Ascending aorta (tissue), 2 donors: ENCODE measurements around the gene SEC61A1. TPM values are rescaled to one million over a fixed set of nuclear protein-coding genes. Genes with fewer than 3 reads are reported as not detected.
A peak's percentile ranks its signal among the peaks of the same experiment; 100 is the strongest.

Source experiments
- DNase-seq, 2 donors: peaks; one replicate each; pipeline ENCODE4 v3.0.0-alpha.2; 2019; ENCODE audit warnings: low spot score in 2 of 2
- H3K27ac ChIP-seq, 2 donors: fragments of 200-600 bp; sonication (generic); one replicate each; pipeline ENCODE4 v1.5.1; 2016 to 2017; ENCODE audit warnings: mild to moderate bottlenecking in 1 of 2
- H3K27me3 ChIP-seq: fragments of 200-600 bp; sonication (generic); one replicate; pipeline ENCODE4 v1.5.1; 2017
- H3K36me3 ChIP-seq, 2 donors: fragments of 200-600 bp; sonication (generic); one replicate each; pipeline ENCODE4 v1.5.1; 2016
- H3K4me1 ChIP-seq, 2 donors: fragments of 200-600 bp; sonication (generic); one replicate each; pipeline ENCODE4 v1.5.1; 2016 to 2017; ENCODE audit warnings: mild to moderate bottlenecking in 1 of 2
- H3K4me3 ChIP-seq, 2 donors: fragments of 200-600 bp; sonication (generic); one replicate each; pipeline ENCODE4 v1.5.1; 2016 to 2017; ENCODE audit warnings: mild to moderate bottlenecking in 1 of 2
- H3K9me3 ChIP-seq, 2 donors: fragments of 200-600 bp; sonication (generic); one replicate each; pipeline ENCODE4 v1.5.1; 2016
- intact Hi-C: fragments of 100-400 bp; cut with DNase I; formaldehyde crosslinking; loops from one replicate; pipeline ENCODE4 v1.15.1; 2023
- total RNA-seq: library from RNA; depleted of rRNA; stranded (reverse); fragments of >200 nt; gene quantifications from one replicate; pipeline ENCODE4 v1.1.0, GENCODE V29; 2016
- TF ChIP-seq, protein P1 (sequence below), 3 experiments: fragments of 200-600 bp in 2 of 3; fragments of 450-650 bp in 1 of 3; sonication (generic) in 2 of 3; IDR thresholded peaks; one replicate each; pipeline ENCODE4 v1.5.1; 2016 to 2019; ENCODE audit warnings: antibody characterized with exemption in 3 of 3, mild to moderate bottlenecking in 1 of 3, moderate library complexity in 1 of 3

The SEC61A1 gene
- total RNA-seq, 1 donor from 2014 or later: 193 TPM

- no peak overlapping the region for H3K27ac ChIP-seq
- TF ChIP-seq, protein P1, sequence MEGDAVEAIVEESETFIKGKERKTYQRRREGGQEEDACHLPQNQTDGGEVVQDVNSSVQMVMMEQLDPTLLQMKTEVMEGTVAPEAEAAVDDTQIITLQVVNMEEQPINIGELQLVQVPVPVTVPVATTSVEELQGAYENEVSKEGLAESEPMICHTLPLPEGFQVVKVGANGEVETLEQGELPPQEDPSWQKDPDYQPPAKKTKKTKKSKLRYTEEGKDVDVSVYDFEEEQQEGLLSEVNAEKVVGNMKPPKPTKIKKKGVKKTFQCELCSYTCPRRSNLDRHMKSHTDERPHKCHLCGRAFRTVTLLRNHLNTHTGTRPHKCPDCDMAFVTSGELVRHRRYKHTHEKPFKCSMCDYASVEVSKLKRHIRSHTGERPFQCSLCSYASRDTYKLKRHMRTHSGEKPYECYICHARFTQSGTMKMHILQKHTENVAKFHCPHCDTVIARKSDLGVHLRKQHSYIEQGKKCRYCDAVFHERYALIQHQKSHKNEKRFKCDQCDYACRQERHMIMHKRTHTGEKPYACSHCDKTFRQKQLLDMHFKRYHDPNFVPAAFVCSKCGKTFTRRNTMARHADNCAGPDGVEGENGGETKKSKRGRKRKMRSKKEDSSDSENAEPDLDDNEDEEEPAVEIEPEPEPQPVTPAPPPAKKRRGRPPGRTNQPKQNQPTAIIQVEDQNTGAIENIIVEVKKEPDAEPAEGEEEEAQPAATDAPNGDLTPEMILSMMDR (IDR thresholded peaks at IDR 0.05): no peak
- DNase-seq: no peak
- no peaks in the 10 kb centered on the region for H3K27me3 ChIP-seq
- no peak overlapping the region for H3K4me3 ChIP-seq
- peaks cover 15 to 29% of the 10 kb centered on the region in 2 donors for H3K4me1 ChIP-seq
- intact Hi-C loops: loop anchor here (5.0 kb wide), 3 partner anchors 353 to 677 kb away; partner anchors contain the start of genes ABTB1 and RAB7A
- H3K36me3 ChIP-seq: peaks cover 0 to 11% of the 10 kb centered on the region in 2 donors
- no peaks in the 10 kb centered on the region for H3K9me3 ChIP-seq
Observed at GRCh38 chr3:128050597-128050996, 1.6 kb upstream of the SEC61A1 start.

- TF ChIP-seq, protein P1 (IDR thresholded peaks at IDR 0.05): no peak
- Histone ChIP-seq H3K27me3 (no peaks in the 10 kb centered on the region), H3K4me1 (peaks cover 15 to 29% of the 10 kb centered on the region in 2 donors), H3K9me3 (no peaks in the 10 kb centered on the region), H3K36me3 (peaks cover 3 to 18% of the 10 kb centered on the region in 2 donors), H3K4me3 (peak overlapping the region; percentile 94 to 98), H3K27ac (peak overlapping the region; percentile 59 to 96)
- DNase-seq: no peak
- intact Hi-C loops: loop anchor here (5.0 kb wide), 3 partner anchors 354 to 676 kb away; partner anchors contain the start of genes ABTB1 and RAB7A
Observed at GRCh38 chr3:128051459-128051836, 789 bp upstream of the SEC61A1 start.

DNA sequence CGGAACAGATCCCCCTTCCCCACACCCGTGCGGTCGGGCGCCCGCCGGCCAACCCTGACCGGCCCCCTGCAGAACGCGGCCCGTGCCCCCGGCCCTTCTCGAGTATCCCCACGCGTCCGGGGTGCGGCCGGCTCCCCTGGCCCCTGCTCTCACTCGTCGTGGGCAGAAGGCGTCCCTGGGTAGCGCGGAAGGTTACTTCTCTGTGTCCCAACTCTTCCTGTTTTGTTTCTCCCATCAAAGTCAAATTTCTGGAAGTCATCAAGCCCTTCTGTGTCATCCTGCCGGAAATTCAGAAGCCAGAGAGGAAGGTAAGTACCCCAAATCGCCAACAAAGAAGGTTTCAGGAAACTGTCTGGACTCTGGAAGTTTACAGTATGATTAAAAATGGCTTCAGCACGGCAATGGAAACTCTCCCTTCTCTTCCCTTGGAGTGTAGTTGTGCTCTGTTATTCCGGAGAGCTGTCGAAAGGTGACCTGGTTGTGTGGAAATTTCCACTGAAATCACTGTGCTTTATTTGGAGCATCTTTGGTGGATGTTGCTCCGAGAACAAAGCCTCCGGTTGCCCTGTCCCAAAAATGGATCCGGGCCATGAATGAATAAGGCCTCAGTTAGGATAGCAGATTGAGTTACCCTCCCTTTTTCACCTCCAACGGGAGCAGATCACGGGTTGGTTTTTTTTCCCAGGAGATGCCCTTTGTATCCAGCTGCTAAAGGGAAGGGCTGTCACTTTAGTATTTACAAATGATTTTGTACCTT, 536 bp downstream of the SEC61A1 start:
- Histone ChIP-seq H3K4me3 (peak overlapping the region; percentile 94 to 98), H3K27me3 (no peaks in the 10 kb centered on the region), H3K4me1 (peaks cover 15 to 29% of the 10 kb centered on the region in 2 donors), H3K9me3 (no peaks in the 10 kb centered on the region), H3K36me3 (peaks cover 12 to 28% of the 10 kb centered on the region in 2 donors), H3K27ac (peak overlapping the region; percentile 96)
- no peak for DNase-seq
- intact Hi-C loops: loop anchor here (1.0 to 5.0 kb wide), 6 partner anchors 71 to 675 kb away; partner anchors contain the start of genes ABTB1, RAB7A, RUVBL1 and TPRA1
- TF ChIP-seq, protein P1 (IDR thresholded peaks at IDR 0.05): no peak

GRCh38 chr3:128053614-128054013, 1.4 kb downstream of the SEC61A1 start:
- no peak for DNase-seq
- peak overlapping the region in 1 of 2 donors; percentile 96 for H3K27ac ChIP-seq

GRCh38 chr3:128054367-128054766, 2.1 kb downstream of the SEC61A1 start:
- TF ChIP-seq, protein P1 (IDR thresholded peaks at IDR 0.05): no peak
- H3K27ac ChIP-seq: no peak overlapping the region
- intact Hi-C loops: loop anchor here (5.0 kb wide), 3 partner anchors 357 to 673 kb away; partner anchors contain the start of genes ABTB1 and RAB7A
- H3K4me3 ChIP-seq: peak overlapping the region; percentile 94 to 98
- no peaks in the 10 kb centered on the region for H3K27me3 ChIP-seq
- no peak for DNase-seq
- no peaks in the 10 kb centered on the region for H3K9me3 ChIP-seq
- H3K36me3 ChIP-seq: peaks cover 24 to 44% of the 10 kb centered on the region in 2 donors
- peaks cover 15 to 29% of the 10 kb centered on the region in 2 donors for H3K4me1 ChIP-seq

More at GRCh38 chr3:128053614-128054013, 1.4 kb downstream of the SEC61A1 start:
- H3K36me3 ChIP-seq: peaks cover 18 to 37% of the 10 kb centered on the region in 2 donors
- H3K4me1 ChIP-seq: peaks cover 15 to 29% of the 10 kb centered on the region in 2 donors
- H3K27me3 ChIP-seq: no peaks in the 10 kb centered on the region
- TF ChIP-seq, protein P1 (IDR thresholded peaks at IDR 0.05): no peak
- H3K4me3 ChIP-seq: peak overlapping the region; percentile 94 to 98
- intact Hi-C loops: loop anchor here (2.0 to 5.0 kb wide), 5 partner anchors 356 to 674 kb away; partner anchors contain the start of genes ABTB1, RAB7A and TPRA1
- H3K9me3 ChIP-seq: no peaks in the 10 kb centered on the region
